Spinal cord (tissue), 10 donors: Measurements from ENCODE around the gene CBLIF. TPM values are rescaled to one million over a fixed set of nuclear protein-coding genes. Genes with fewer than 3 reads are reported as not detected.
"Not testable (repeated sequence)": the region's sequence is repeated elsewhere in the genome, so short reads cannot be mapped to it uniquely, and the experiment has no call there.

ENCODE experiments used
- DNase-seq, 6 donors: peaks; one replicate each; pipeline versions ENCODE4 v3.0.0 to v3.0.0-alpha.2; 2013 to 2015; ENCODE audit warnings: low spot score in 6 of 6, low read depth in 4 of 6
- H3K27ac ChIP-seq: one replicate; pipeline ENCODE4 v1.5.1; 2013; ENCODE audit warnings: low read depth, low read length, control low read depth
- H3K27me3 ChIP-seq: one replicate; pipeline ENCODE4 v1.6.1; 2013; ENCODE audit warnings: low read length; ENCODE audit not compliant: control insufficient read depth, insufficient read depth
- H3K36me3 ChIP-seq: one replicate; pipeline ENCODE4 v1.6.1; 2013; ENCODE audit warnings: low read length; ENCODE audit not compliant: control insufficient read depth, insufficient read depth
- H3K4me1 ChIP-seq: one replicate; pipeline ENCODE4 v1.6.1; 2013; ENCODE audit warnings: low read length; ENCODE audit not compliant: control insufficient read depth, insufficient read depth
- H3K4me3 ChIP-seq: one replicate; pipeline ENCODE4 v1.5.1; 2013; ENCODE audit warnings: low read depth, low read length, control low read depth
- H3K9me3 ChIP-seq: one replicate; pipeline ENCODE4 v1.6.1; 2013; ENCODE audit warnings: low read length; ENCODE audit not compliant: control insufficient read depth, insufficient read depth
- WGBS: methylation state at CpG from one replicate; pipeline ENCODE4 v1.1.5; 2013; ENCODE audit warnings: missing lambda C conversion rate; ENCODE audit not compliant: insufficient coverage; 5-methylcytosine and 5-hydroxymethylcytosine counted together
- polyA plus RNA-seq, 2 donors: library from polyadenylated mRNA; unstranded; fragments of 120-200 nt; gene quantifications; one replicate each; pipeline ENCODE4 v1.2.1, GENCODE V29; 2013; ENCODE audit not compliant: insufficient read length in 2 of 2
- total RNA-seq, 2 donors: library from RNA; depleted of rRNA in 1 of 2; stranded (reverse); fragments of 120-200 nt in 1 of 2; fragments of >200 nt in 1 of 2; gene quantifications; one replicate each; pipeline versions ENCODE4 v1.2.3 to v1.2.4, GENCODE V29; 2013 to 2014
- donor health status: healthy.

The CBLIF gene
- total and polyA plus RNA-seq, 4 donors = not detected

DNA sequence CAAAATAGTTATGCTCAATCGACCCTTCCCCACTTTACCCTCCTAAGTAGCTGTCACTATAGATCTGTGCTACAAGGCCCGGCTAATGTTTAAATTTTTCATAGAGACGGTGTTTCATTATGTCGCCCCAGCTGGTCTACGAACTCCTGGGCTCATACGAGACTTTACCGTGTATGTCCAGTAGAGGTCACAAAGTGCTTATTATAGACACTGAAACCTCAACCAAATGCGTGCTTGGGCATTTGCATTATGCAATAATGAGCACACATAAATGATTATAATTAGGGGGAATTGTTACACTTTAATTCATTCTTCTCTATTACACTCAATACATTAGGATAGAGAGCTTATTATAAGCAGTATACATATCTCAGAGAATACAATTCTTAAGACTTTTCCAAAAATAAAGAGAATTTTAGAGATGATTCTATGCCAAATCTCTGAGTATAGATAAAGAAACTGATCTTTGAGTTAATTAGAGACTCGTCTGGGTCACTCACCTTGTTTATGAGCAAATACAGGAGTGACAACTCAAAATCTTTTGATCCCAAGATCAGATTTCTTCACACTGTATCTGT, 22.2 kb downstream of the CBLIF start:
- H3K27ac ChIP-seq = no peak overlapping the region
- 27% methylated on average over 4 of the region's 9 CpGs for WGBS
- H3K9me3 ChIP-seq = no peaks in the 10 kb centered on the region
- H3K4me1 ChIP-seq = no peaks in the 10 kb centered on the region
- no peaks in the 10 kb centered on the region for H3K36me3 ChIP-seq
- no peaks in the 10 kb centered on the region for H3K27me3 ChIP-seq
- no peak overlapping the region for H3K4me3 ChIP-seq
- peak in 5 of 6 donors; percentile 26 to 89 (median 47) for DNase-seq

DNA sequence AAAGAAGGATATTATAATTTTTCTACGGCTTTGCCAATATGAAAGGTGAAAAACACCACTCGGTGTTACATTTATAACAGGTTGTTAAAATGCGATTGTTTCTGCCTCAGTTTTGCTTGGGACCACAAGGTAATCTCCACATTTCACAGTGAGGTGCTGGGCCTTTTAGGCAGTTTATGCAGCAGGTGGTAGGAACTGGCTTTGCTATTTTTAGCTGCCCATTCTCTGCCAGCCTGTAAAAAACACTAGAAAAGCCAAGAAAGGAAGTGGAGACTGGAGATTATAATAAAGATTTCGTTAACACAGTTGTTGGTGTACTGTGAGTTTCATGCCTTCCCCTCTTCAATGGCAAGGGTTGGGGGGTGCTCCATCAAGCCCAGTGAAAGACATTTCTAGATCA, 26.7 kb downstream of the CBLIF start:
- Histone ChIP-seq H3K36me3 (no peaks in the 10 kb centered on the region), H3K4me1 (no peaks in the 10 kb centered on the region), H3K27ac (no peak overlapping the region), H3K9me3 (no peaks in the 10 kb centered on the region), H3K4me3 (no peak overlapping the region), H3K27me3 (no peaks in the 10 kb centered on the region)
- DNase-seq = peak in 1 of 6 donors; percentile 48
- WGBS = 80% methylated on average over 1 of the region's 4 CpGs

DNA sequence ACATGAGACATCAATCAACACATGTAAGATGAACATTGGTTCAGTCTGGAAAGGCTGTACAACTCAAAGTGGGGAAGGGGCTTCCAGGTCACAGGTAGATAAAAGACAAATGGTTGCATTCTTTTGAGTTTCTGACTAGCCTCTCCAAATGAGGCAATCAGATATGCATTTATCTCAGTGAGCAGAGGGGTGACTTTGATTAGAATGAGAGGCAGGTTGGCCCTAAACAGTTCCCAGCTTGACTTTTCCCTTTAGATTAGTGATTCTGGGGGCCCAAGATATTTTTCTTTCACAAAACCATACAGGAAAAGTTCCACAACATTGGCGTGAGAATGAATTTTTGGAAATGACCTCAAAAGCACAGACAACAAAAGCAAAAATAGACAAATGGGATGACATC, 28.9 kb downstream of the CBLIF start:
- H3K36me3 ChIP-seq, H3K27ac ChIP-seq, H3K4me3 ChIP-seq, H3K9me3 ChIP-seq, DNase-seq, H3K27me3 ChIP-seq, H3K4me1 ChIP-seq: not testable (repeated sequence)
- no CpG with 5 or more reads among the region's 1 CpG for WGBS

DNA sequence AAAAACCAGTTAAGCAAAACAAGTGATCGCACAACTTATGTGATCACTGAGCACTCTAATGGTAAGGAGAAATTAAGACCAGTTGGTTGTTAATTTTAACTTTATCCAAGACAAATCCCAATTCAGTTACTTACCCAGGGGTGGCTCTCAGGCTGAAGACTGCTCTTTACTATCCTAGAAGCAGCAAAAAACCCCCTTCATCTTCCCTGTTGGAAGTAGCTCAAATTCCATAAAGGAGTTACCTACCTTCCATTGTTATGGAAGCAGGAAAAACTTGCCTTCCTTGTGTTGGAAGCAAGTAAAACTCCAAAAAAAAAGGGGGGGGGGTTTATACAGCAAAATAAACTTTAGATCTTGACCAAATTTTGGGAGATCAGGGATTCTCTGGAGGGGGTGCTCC, 29.5 kb downstream of the CBLIF start:
- DNase-seq = no peak
- H3K27me3 ChIP-seq = no peaks in the 10 kb centered on the region
- no peak overlapping the region for H3K27ac ChIP-seq
- H3K9me3 ChIP-seq = no peaks in the 10 kb centered on the region
- H3K4me1 ChIP-seq = no peaks in the 10 kb centered on the region
- no peaks in the 10 kb centered on the region for H3K36me3 ChIP-seq
- WGBS = no CpG with 5 or more reads among the region's 1 CpG
- H3K4me3 ChIP-seq = no peak overlapping the region

DNA sequence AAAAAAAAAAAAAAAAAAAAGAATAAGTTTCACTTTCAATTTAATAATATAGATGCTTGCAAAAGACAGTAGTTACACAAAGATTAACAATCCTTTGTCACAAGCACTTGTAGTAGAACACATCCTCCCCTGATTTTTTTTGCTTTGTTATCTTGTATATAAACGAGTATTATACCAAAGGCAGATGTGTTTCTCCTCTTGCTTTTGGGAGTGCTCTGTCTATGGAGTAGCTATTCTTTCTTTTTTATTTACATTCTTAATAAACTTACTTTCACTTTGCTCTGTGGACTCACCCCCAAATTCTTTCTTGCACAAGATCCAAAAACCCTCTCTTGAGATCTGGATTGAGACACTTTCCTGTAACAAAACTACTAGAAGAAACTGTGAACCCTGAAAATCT, 31.3 kb downstream of the CBLIF start:
- DNase-seq = no peak
- no peaks in the 10 kb centered on the region for H3K27me3 ChIP-seq
- H3K36me3 ChIP-seq = peaks cover 4% of the 10 kb centered on the region
- H3K4me1 ChIP-seq = peaks cover 10% of the 10 kb centered on the region
- no peak overlapping the region for H3K4me3 ChIP-seq
- H3K27ac ChIP-seq = no peak overlapping the region
- no CpG with 5 or more reads among the region's 1 CpG for WGBS
- H3K9me3 ChIP-seq = no peaks in the 10 kb centered on the region

DNA sequence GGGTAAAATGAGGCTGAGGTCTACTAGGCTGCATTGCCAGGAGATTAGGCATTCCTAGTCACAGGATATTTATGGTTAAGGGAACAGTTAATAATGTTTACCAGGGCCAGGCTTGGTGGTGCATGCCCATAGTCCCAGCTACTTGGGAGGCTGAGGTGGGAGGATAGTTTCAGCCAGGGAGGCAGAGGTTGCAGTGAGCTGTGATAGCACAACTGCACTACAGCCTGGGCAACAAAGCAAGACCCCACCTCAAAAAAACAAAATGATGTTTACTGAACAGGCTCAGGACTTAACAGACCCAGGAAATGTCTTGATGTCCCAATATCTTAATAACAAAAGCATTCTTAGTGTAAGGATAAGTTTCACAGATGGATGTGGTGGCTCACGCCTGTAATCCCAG, 31.9 kb downstream of the CBLIF start:
- WGBS = 100% methylated on average over 1 of the region's 1 CpG

DNA sequence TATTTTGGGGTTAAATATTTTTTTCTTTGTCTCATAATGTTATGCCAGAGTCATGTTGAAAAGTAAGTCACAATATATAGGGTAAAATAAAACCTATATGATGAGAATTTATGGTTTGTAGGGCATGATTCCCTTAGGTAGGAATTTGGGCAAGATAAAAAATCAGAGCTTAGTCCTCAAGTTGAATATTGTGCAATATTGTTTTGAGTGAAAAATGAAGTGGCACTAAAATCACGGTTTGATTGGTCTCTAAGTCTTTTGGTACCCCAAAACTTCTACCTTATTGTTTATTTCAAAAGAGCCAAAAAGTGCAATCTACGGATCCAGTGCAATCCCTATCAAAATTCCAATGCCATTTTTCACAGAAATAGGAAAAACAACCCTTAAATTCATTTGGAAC, 33.1 kb downstream of the CBLIF start:
- no peak for DNase-seq
- Histone ChIP-seq H3K4me1 (peaks cover 10% of the 10 kb centered on the region), H3K36me3 (peaks cover 4% of the 10 kb centered on the region), H3K4me3 (no peak overlapping the region), H3K9me3 (no peaks in the 10 kb centered on the region), H3K27ac (no peak overlapping the region), H3K27me3 (no peaks in the 10 kb centered on the region)
- 100% methylated on average over 2 of the region's 2 CpGs for WGBS

More for the DNA sequence above, 31.9 kb downstream of the CBLIF start:
- H3K27ac ChIP-seq = no peak overlapping the region
- no peak for DNase-seq
- H3K4me1 ChIP-seq = peaks cover 10% of the 10 kb centered on the region
- peaks cover 4% of the 10 kb centered on the region for H3K36me3 ChIP-seq
- no peaks in the 10 kb centered on the region for H3K27me3 ChIP-seq
- H3K4me3 ChIP-seq = no peak overlapping the region
- H3K9me3 ChIP-seq = no peaks in the 10 kb centered on the region

DNA sequence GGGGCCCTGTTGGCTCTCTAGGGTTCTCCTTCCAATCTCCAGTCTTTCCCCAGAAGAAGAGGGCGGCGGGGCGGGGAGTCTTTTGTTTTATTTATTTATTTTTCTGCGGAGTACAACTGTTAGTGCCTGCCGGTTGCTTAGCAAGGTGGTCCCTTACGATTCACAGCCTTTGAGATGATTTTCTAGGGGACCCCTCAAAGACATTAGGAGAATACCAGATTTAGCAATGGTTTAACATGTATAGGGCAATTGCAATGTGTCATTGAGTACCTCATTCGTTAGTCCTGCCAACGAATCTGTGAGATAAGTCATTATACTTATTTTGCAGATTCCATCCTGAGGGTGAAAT, 34.4 kb downstream of the CBLIF start:
- Histone ChIP-seq H3K4me3 (peak overlapping the region; percentile 87), H3K4me1 (peaks cover 10% of the 10 kb centered on the region), H3K36me3 (peaks cover 14% of the 10 kb centered on the region), H3K27ac (peak overlapping the region; percentile 11), H3K27me3 (no peaks in the 10 kb centered on the region), H3K9me3 (no peaks in the 10 kb centered on the region)
- WGBS = 32% methylated on average over 2 of the region's 8 CpGs
- DNase-seq = no peak

DNA sequence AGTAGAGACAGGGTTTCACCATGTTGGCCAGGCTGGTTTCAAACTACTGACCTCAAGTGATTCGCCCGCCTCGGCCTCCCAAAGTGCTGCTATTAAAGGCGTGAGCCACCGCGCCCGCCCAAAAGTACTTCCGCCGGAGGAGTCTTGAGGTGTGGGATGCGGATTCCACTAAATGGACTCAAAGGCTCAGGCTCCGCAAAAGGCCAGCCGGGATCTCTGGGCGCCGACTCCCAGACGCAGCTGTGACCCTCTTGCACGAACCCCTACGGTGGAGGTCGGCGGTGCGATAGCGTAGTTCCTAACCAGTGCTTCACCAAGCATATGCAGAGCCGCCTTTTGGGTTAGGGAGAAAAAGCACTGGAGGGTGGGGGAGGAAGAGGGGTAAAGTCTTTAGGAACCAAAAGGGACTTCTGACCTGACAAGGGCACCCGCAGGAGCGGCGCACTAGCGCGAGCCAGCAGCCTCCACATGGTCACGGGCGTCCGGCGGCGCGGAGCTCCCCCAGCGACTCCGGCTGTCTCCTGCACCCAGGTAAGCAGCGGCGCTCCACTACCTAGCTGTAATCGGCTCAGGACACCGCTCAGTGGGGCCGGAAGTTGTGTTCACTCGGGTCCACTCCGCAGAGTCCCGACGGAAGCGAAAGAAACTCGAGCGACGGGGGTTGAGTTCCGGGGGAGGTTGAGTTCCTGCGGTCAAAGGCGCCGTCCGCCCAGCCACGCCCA, 34.9 kb downstream of the CBLIF start, which contains the start of gene MRPL16:
Gene MRPL16 (minus strand): TSS at position 590 of the 722 bp plus-strand sequence. CDS start 120 bp downstream, at position 470.
- WGBS = under 1% methylated on average over 50 of the region's 54 CpGs

DNA sequence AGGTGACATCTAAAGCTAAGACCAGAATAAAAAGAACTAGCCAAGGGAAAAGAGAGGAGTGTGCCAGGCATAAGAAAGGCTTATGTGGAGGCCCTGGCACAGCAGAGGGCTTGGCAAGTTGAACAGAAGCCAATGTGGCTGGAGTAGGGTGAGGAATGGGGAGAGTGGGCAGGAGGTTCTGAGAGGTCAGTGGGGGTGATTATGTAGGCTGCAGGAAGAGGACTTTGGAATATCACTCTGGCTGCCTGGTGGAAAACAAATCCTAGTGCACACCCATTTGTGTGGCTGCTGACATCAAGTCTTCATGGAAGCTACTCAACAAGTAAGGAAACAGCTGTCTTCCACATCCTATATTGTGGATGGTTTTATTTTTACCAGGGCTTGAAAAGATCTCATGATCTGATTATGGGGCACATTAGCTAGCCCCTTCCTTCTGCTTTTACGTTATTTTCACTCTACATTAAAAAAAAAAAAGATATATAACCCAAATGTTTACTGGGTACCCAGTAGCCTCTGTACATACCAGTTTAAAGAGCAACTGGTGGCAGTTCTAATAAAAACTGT, 38.2 kb downstream of the CBLIF start:
- peaks cover 14% of the 10 kb centered on the region for H3K36me3 ChIP-seq
- WGBS = no CpG with 5 or more reads among the region's 1 CpG
- peaks cover 10% of the 10 kb centered on the region for H3K4me1 ChIP-seq
- DNase-seq = no peak
- H3K27me3 ChIP-seq = no peaks in the 10 kb centered on the region
- no peaks in the 10 kb centered on the region for H3K9me3 ChIP-seq
- no peak overlapping the region for H3K27ac ChIP-seq
- H3K4me3 ChIP-seq = no peak overlapping the region

More for the DNA sequence above, 34.9 kb downstream of the CBLIF start, which contains the start of gene MRPL16:
- peaks cover 10% of the 10 kb centered on the region for H3K4me1 ChIP-seq
- H3K27me3 ChIP-seq = no peaks in the 10 kb centered on the region
- peak within 1 kb of the TSS; percentile 87 for H3K4me3 ChIP-seq
- H3K27ac ChIP-seq = peak within 1 kb of the TSS; percentile 11
- H3K9me3 ChIP-seq = no peaks in the 10 kb centered on the region
- DNase-seq = peak in 5 of 6 donors; percentile 68 to 97 (median 81)
- peaks cover 14% of the 10 kb centered on the region for H3K36me3 ChIP-seq
